ENCODE results near the gene UHMK1. TPM values are rescaled to one million over a fixed set of nuclear protein-coding genes. Genes with fewer than 3 reads are reported as not detected.

Gene UHMK1
- total and polyA plus RNA-seq, 2 of the 4 experiments (the other 2 are of a cell fraction): 15.6 to 57.9 TPM

DNA sequence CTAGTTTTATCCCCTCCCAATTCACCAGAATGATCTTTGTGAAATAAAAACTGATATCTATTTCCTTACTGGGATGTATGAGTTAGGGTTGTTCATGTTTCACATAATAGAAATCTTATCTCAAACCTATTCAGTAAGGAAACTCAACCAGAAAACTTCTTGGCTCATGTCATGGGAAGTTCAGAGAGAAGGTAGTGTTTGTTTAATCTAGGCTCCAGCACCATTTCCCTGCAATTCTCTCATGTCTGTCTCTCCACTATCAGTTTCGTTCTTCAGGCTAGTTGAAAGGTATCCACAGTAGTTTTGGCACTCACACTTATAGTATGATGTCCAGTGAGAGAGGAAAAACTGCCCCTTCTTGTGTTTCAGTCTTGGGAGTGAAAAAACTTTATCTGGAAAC, 34.6 kb upstream of the UHMK1 start:
- no peak overlapping the region for H3K14ac ChIP-seq (replicated peaks; ENCODE audit: low read depth, low read length)
- peaks cover 2% of the 10 kb centered on the region; the same call in 1 of the 2 replicates for H3K27me3 ChIP-seq (ENCODE audit: control insufficient read depth, insufficient read depth, low read length)
- no peaks in the 10 kb centered on the region for H3K36me3 ChIP-seq (ENCODE audit: control insufficient read depth, insufficient read depth, low read length)
- ATAC-seq (ENCODE audit: low read depth): no peak
- no peak for DNase-seq
- no TSS peak for BruUV-seq (replicated peaks)
- H2AFZ ChIP-seq (replicated peaks; ENCODE audit: low read length, poor library complexity): no peak overlapping the region
- WGBS, 2 experiments (ENCODE audit: extremely low coverage in 2 of 2, insufficient read length in 1 of 2): no CpG with 5 or more reads among the region's 1 CpG
- H3K9ac ChIP-seq (ENCODE audit: low read depth, low read length): no peak overlapping the region
- H3K4me1 ChIP-seq (ENCODE audit: control insufficient read depth, insufficient read depth, low read length): no peaks in the 10 kb centered on the region
- no peaks in the 10 kb centered on the region for H4K20me1 ChIP-seq (ENCODE audit: insufficient read depth, low read length)
- dilution Hi-C loops (cut with HindIII; ENCODE audit: low sequenced_read_pairs, unreplicated experiment): no loop called here
- no peak overlapping the region for H2BK5ac ChIP-seq (ENCODE audit: low read depth, low read length, poor library complexity, severe bottlenecking)
- no peak overlapping the region for H4K91ac ChIP-seq (ENCODE audit: insufficient read depth, low read depth, low read length)
- no peaks in the 10 kb centered on the region for H3K9me3 ChIP-seq (ENCODE audit: control insufficient read depth, insufficient read depth, low read length)
- H3K18ac ChIP-seq (ENCODE audit: low read depth, low read length): no peak overlapping the region
- no peak overlapping the region for H2AK5ac ChIP-seq (ENCODE audit: low read depth, low read length)
- H3K9me1 ChIP-seq (ENCODE audit: insufficient read depth, low read length): no peaks in the 10 kb centered on the region
- no peak overlapping the region for H3K4me3 ChIP-seq (ENCODE audit: insufficient read depth, low read depth, low read length)
- POLR2A ChIA-PET (ENCODE audit: unreplicated experiment): no interaction called here
- no peak overlapping the region for H4K8ac ChIP-seq (ENCODE audit: low read depth in 2 of 2, low read length in 2 of 2)
- no peak overlapping the region for H3K4ac ChIP-seq (ENCODE audit: low read depth, low read length)
- no peak overlapping the region for H2BK20ac ChIP-seq (ENCODE audit: low read depth, low read length)
- H2BK15ac ChIP-seq (ENCODE audit: low read depth, low read length): no peak overlapping the region
- no peak overlapping the region for H2BK120ac ChIP-seq (ENCODE audit: low read depth, low read length)
- H3K23ac ChIP-seq (ENCODE audit: low read depth, low read length): no peak overlapping the region
- no peaks in the 10 kb centered on the region for H3K79me1 ChIP-seq (ENCODE audit: low read depth in 1 of 2, low read length in 2 of 2)
- intact Hi-C loops (cut with micrococcal nuclease): no loop called here
- no peak overlapping the region for H3K56ac ChIP-seq (ENCODE audit: extremely low read depth, insufficient read depth, low read length)
- H4K5ac ChIP-seq (ENCODE audit: low read depth, low read length): no peak overlapping the region
- H3K27ac ChIP-seq (ENCODE audit: insufficient read depth, low read length): no peak overlapping the region
- no peak overlapping the region for H2AK9ac ChIP-seq (replicated peaks; ENCODE audit: low read depth, low read length, poor library complexity)
- in situ Hi-C loops (cut with MboI; ENCODE audit: low sequenced_read_pairs): no loop called here
- CTCF ChIA-PET: no interaction called here
- TF ChIP-seq, protein P1, sequence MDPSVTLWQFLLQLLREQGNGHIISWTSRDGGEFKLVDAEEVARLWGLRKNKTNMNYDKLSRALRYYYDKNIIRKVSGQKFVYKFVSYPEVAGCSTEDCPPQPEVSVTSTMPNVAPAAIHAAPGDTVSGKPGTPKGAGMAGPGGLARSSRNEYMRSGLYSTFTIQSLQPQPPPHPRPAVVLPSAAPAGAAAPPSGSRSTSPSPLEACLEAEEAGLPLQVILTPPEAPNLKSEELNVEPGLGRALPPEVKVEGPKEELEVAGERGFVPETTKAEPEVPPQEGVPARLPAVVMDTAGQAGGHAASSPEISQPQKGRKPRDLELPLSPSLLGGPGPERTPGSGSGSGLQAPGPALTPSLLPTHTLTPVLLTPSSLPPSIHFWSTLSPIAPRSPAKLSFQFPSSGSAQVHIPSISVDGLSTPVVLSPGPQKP (IDR thresholded peaks at IDR 0.05; ENCODE audit: borderline replicate concordance, low read depth, low read length): no peak
- TF ChIP-seq BHLHE40 (IDR thresholded peaks at IDR 0.05; ENCODE audit: low read depth, low read length) (no peak), MAFK (IDR thresholded peaks at IDR 0.05; ENCODE audit: low read depth, low read length) (no peak)
- H3K4me2 ChIP-seq (ENCODE audit: low read depth, low read length): no peak overlapping the region

Measured in IMR-90 (cell line).